Stimulated activated CD4-positive, alpha-beta T cell treated with anti-CD3 and anti-CD28 coated beads, Interleukin-15, amount 100 ng/mL, for 24 hours (primary cell): ENCODE data around the gene LCE1C.

Experiments used
- DNase-seq: peaks from one replicate; pipeline ENCODE4 v3.0.0-alpha.2; 2020

Gene LCE1C

DNA sequence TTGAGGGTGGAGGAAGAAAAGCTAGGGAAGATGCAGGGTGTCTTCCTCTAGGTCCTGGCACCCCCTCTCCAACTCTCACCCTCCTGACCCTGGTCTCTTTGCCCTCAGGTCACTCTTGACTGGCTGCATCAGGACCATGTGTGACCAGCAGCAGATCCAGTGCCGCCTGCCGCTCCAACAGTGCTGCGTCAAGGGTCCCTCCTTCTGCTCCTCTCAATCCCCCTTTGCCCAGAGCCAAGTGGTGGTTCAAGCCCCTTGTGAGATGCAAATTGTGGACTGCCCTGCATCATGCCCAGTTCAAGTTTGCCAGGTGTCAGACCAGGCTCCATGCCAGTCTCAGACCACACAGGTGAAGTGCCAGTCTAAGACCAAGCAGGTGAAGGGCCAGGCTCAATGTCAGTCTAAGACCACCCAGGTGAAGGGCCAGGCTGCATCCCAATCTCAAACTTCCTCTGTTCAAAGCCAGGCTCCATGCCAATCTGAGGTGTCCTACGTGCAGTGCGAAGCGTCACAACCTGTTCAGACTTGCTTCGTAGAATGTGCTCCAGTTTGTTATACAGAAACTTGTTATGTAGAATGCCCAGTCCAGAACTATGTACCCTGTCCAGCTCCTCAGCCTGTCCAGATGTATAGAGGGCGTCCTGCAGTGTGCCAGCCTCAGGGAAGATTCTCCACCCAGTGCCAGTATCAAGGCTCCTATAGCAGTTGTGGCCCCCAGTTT lies 46.8 kb downstream of the LCE1C start:
- DNase-seq: no peak

DNA sequence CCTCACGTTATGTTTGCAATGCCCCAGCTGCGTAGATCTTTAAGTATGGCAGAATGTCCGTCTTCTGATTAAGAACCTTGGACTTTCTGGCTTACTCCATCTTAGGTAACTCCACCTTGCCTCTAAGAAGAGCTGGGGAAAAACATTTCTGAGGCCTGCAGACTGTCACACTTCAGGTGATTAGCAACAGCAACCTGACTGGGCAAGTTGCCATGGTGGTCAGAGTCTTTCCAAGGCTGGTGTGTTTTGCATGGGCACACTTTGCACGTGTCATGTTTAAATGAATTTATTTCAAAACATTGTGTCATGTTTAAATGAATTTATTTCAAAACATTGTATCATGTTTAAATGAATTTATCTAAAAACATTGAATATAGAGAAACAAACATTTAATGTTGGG lies 47.8 kb downstream of the LCE1C start:
- DNase-seq: no peak

DNA sequence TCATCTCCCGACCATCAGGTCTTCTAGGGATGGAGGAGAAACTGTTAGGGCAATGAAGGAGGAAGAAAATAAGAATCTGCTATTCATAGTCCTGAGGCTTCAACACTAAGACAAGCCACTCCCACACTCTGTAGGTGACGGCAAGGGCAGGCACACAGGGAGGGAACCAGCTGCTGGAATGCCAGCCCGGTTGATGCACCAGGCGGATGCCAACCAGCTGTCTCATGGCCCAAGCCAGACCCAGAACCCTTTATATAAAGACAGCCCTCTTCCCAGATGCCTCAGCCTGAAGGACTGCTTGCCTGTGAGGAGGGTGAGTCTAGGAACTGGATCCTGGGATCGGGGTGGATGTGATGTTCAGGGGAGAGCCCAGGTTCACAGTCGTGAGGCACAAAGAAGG lies 48.7 kb downstream of the LCE1C start, which contains the start of gene KPRP:
Gene KPRP (plus strand): TSS at position 279 of the 400 bp plus-strand sequence. CDS start 1,564 bp downstream, outside the sequence.
- no peak for DNase-seq

DNA sequence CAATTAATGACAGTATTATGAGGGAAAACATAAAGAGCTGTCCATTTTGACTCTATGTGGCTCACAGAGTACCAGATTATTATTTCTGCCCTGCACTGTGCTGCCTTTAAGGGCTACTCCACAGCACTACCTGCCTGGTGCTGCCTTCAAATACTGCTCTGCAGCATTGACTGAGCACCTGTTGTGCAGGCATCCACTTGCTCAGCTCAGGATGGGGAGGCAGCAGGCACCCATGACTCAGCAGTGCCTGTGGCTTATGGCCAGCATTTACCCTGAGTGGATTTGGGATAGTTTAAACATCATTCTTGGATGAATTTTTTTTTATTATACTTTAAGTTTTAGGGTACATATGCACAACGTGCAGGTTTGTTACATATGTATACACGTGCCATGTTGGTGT lies 49.6 kb downstream of the LCE1C start:
- no peak for DNase-seq
